Measurements from ENCODE around the gene USP15. TPM values are rescaled to one million over a fixed set of nuclear protein-coding genes. Genes with fewer than 3 reads are reported as not detected.
"Not testable (repeated sequence)": the region's sequence is repeated elsewhere in the genome, so short reads cannot be mapped to it uniquely, and the experiment has no call there.

The USP15 gene
- total RNA-seq, 4 donors from 2014 or later = 74.6 to 168 (median 108) TPM

GRCh38 chr12:62458626-62459025 lies 198.4 kb downstream of the USP15 start:
- TF ChIP-seq POLR2A (IDR thresholded peaks at IDR 0.05) (no peak), CTCF (IDR thresholded peaks at IDR 0.05) (no peak)
- Histone ChIP-seq H3K27me3 (no peaks in the 10 kb centered on the region), H3K4me3 (no peak overlapping the region), H3K4me1 (no peaks in the 10 kb centered on the region), H3K27ac (no peak overlapping the region), H3K36me3 (no peaks in the 10 kb centered on the region), H3K9me3 (no peaks in the 10 kb centered on the region)
- DNase-seq = no peak

GRCh38 chr12:62459976-62460375 lies 199.8 kb downstream of the USP15 start:
- no peak for TF ChIP-seq POLR2A (IDR thresholded peaks at IDR 0.05)
- no peak for TF ChIP-seq CTCF (IDR thresholded peaks at IDR 0.05)
- Histone ChIP-seq H3K4me1 (no peaks in the 10 kb centered on the region), H3K36me3 (no peaks in the 10 kb centered on the region), H3K27ac (no peak overlapping the region), H3K4me3 (no peak overlapping the region), H3K9me3 (no peaks in the 10 kb centered on the region), H3K27me3 (no peaks in the 10 kb centered on the region)
- DNase-seq = no peak

- not testable (repeated sequence) for H3K27ac ChIP-seq, H3K36me3 ChIP-seq, H3K4me3 ChIP-seq, H3K27me3 ChIP-seq, DNase-seq, H3K9me3 ChIP-seq, H3K4me1 ChIP-seq
Measured at GRCh38 chr12:62461171-62461837, 201.1 kb downstream of the USP15 start.

- H3K27me3 ChIP-seq, H3K36me3 ChIP-seq, DNase-seq, H3K4me1 ChIP-seq, H3K4me3 ChIP-seq, H3K9me3 ChIP-seq, H3K27ac ChIP-seq: not testable (repeated sequence)
Measured at GRCh38 chr12:62463252-62463651, 203.0 kb downstream of the USP15 start.

Small RNAs within 50 kb of the gene (small RNA-seq; reads per million reads assigned to genes)
- gene RF00017 (0 reads per million in 2 donors), gene RNU6-595P (0 reads per million in 2 donors)

Other genes starting within 250 kb of the USP15 start
- gene MON2, start 206.4 kb downstream of the USP15 start, total RNA-seq = 100 to 1,000 TPM in 2 of 4 donors, 10 to 100 TPM in 2; 78.6 to 102 (median 97.7) TPM

Data from Peyer's patch (tissue), 4 donors.